Measurements from ENCODE around the gene IFNK.

- TF ChIP-seq CTCF (IDR thresholded peaks at IDR 0.05; ENCODE audit: low read depth, low read length, missing input control) (no peak), MAX (IDR thresholded peaks at IDR 0.05) (no peak), ATF3 (IDR thresholded peaks at IDR 0.05) (no peak), RAD21 (IDR thresholded peaks at IDR 0.05) (no peak), REST (IDR thresholded peaks at IDR 0.05) (no peak), YY1 (IDR thresholded peaks at IDR 0.05) (no peak), HNF4A (conservative IDR thresholded peaks at IDR 0.05) (no peak), TAF1 (conservative IDR thresholded peaks at IDR 0.05) (no peak), SP1 (IDR thresholded peaks at IDR 0.05) (no peak)
Observed at GRCh38 chr9:27564670-27565069, 40.6 kb downstream of the IFNK start.
